ENCODE data around the gene DPP10.

DNA sequence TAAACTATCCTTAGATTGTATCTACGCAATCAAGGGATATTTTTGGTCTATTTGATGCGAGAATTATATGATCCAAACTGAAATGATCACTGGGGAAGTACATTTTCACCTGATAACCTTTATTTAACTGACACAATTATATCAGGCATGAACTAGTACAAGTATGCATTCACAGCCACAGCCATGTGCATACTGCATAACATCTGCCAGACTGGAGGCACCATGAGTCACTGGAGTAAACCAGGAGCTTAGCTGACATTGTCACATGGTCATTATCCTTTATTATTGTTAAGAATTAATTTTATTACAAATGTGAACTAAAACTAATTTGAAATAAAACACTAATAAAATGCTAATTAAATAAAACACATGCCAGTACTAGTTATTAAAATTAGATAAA, 1127.1 kb downstream of the DPP10 start:
- no peak for TF ChIP-seq NFE2L2 (IDR thresholded peaks at IDR 0.05; ENCODE audit: low read length)
- TF ChIP-seq NR2C2 (CRISPR knock-in tag; IDR thresholded peaks at IDR 0.05; ENCODE audit: borderline replicate concordance), result no peak
- TF ChIP-seq CEBPB (IDR thresholded peaks at IDR 0.05; ENCODE audit: borderline replicate concordance, low read depth, low read length), result no peak
- TF ChIP-seq, protein P1, sequence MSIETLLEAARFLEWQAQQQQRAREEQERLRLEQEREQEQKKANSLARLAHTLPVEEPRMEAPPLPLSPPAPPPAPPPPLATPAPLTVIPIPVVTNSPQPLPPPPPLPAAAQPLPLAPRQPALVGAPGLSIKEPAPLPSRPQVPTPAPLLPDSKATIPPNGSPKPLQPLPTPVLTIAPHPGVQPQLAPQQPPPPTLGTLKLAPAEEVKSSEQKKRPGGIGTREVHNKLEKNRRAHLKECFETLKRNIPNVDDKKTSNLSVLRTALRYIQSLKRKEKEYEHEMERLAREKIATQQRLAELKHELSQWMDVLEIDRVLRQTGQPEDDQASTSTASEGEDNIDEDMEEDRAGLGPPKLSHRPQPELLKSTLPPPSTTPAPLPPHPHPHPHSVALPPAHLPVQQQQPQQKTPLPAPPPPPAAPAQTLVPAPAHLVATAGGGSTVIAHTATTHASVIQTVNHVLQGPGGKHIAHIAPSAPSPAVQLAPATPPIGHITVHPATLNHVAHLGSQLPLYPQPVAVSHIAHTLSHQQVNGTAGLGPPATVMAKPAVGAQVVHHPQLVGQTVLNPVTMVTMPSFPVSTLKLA (IDR thresholded peaks at IDR 0.05), result no peak; the same call in 1 of the 2 replicates
- TF ChIP-seq EP300 (IDR thresholded peaks at IDR 0.05; ENCODE audit: low read depth in 2 of 2, low read length in 2 of 2), result no peak
- no peak for TF ChIP-seq EP300 (CRISPR knock-in tag; IDR thresholded peaks at IDR 0.05; ENCODE audit: borderline replicate concordance)

All from HepG2 (cell line).